Trophoblast cell (in vitro differentiated cells and primary cell): ENCODE measurements around the gene SMIM44.

Experiments
- DNase-seq, 2 donors: peaks; one replicate each; pipeline ENCODE4 v3.0.0-alpha.2; 2016
- H2AFZ ChIP-seq: 2 replicates; pipeline ENCODE4 v1.6.1; 2013; ENCODE audit warnings: low read length, moderate library complexity, mild to moderate bottlenecking; ENCODE audit not compliant: insufficient read depth, poor library complexity
- H2AK5ac ChIP-seq: 2 replicates; pipeline ENCODE4 v1.6.1; 2013; ENCODE audit warnings: mild to moderate bottlenecking, low read length
- H2BK120ac ChIP-seq: 2 replicates; pipeline ENCODE4 v1.6.1; 2013; ENCODE audit warnings: low read length, mild to moderate bottlenecking, moderate library complexity; ENCODE audit not compliant: insufficient read depth, poor library complexity
- H2BK12ac ChIP-seq: 2 replicates; pipeline ENCODE4 v1.6.1; 2013; ENCODE audit warnings: mild to moderate bottlenecking, low read length, moderate library complexity
- H2BK5ac ChIP-seq: 2 replicates; pipeline ENCODE4 v1.6.1; 2013; ENCODE audit warnings: low read length, low read depth, moderate library complexity, mild to moderate bottlenecking; ENCODE audit not compliant: poor library complexity
- H3K14ac ChIP-seq: 2 replicates; pipeline ENCODE4 v1.6.1; 2013; ENCODE audit warnings: mild to moderate bottlenecking, low read length
- H3K18ac ChIP-seq: 2 replicates; pipeline ENCODE4 v1.6.1; 2013; ENCODE audit warnings: mild to moderate bottlenecking, low read length
- H3K23ac ChIP-seq: 2 replicates; pipeline ENCODE4 v1.6.1; 2013; ENCODE audit warnings: low read length
- H3K27ac ChIP-seq: 2 replicates; pipeline ENCODE4 v1.5.1; 2013; ENCODE audit warnings: low read depth, mild to moderate bottlenecking, inconsistent platforms, low read length, moderate library complexity
- H3K27me3 ChIP-seq: 2 replicates; pipeline ENCODE4 v1.6.1; 2013; ENCODE audit warnings: inconsistent platforms, mild to moderate bottlenecking, low read length, moderate library complexity; ENCODE audit not compliant: insufficient read depth
- H3K36me3 ChIP-seq, 2 experiments: 1 replicate in 1 of 2; 2 replicates in 1 of 2; pipeline ENCODE4 v1.6.1; 2013; ENCODE audit warnings: low read length in 2 of 2, mild to moderate bottlenecking in 2 of 2, moderate library complexity in 1 of 2; ENCODE audit not compliant: insufficient read depth in 2 of 2, control insufficient read depth in 1 of 2
- H3K4ac ChIP-seq: 2 replicates; pipeline ENCODE4 v1.6.1; 2013; ENCODE audit warnings: low read depth, mild to moderate bottlenecking, low read length, moderate library complexity
- H3K4me1 ChIP-seq, 2 experiments: 1 replicate in 1 of 2; 2 replicates in 1 of 2; pipeline ENCODE4 v1.6.1; 2013; ENCODE audit warnings: low read length in 2 of 2, mild to moderate bottlenecking in 2 of 2, moderate library complexity in 1 of 2; ENCODE audit not compliant: insufficient read depth in 2 of 2, control insufficient read depth in 1 of 2
- H3K4me2 ChIP-seq: 2 replicates; pipeline ENCODE4 v1.6.1; 2013; ENCODE audit warnings: inconsistent platforms, mild to moderate bottlenecking, low read length, moderate library complexity
- H3K4me3 ChIP-seq: 2 replicates; pipeline ENCODE4 v1.5.1; 2013; ENCODE audit warnings: mild to moderate bottlenecking, low read depth, low read length, inconsistent platforms
- H3K79me1 ChIP-seq: one replicate; pipeline ENCODE4 v1.6.1; 2013; ENCODE audit warnings: low read length
- H3K79me2 ChIP-seq: 2 replicates; pipeline ENCODE4 v1.6.1; 2013; ENCODE audit warnings: low read length, mild to moderate bottlenecking; ENCODE audit not compliant: control insufficient read depth, insufficient read depth, poor library complexity
- H3K9ac ChIP-seq: 2 replicates; pipeline ENCODE4 v1.6.1; 2013; ENCODE audit warnings: mild to moderate bottlenecking, low read length
- H3K9me3 ChIP-seq: 2 replicates; pipeline ENCODE4 v1.6.1; 2013; ENCODE audit warnings: low read depth, mild to moderate bottlenecking, control low read depth, inconsistent platforms, low read length; ENCODE audit not compliant: insufficient read depth
- H4K12ac ChIP-seq: 2 replicates; pipeline ENCODE4 v1.6.1; 2013; ENCODE audit warnings: low read depth, mild to moderate bottlenecking, low read length, moderate library complexity
- H4K8ac ChIP-seq: 2 replicates; pipeline ENCODE4 v1.6.1; 2013; ENCODE audit warnings: low read depth, mild to moderate bottlenecking, low read length, moderate library complexity
- H4K91ac ChIP-seq: one replicate; pipeline ENCODE4 v1.6.1; 2013; ENCODE audit warnings: low read depth, mild to moderate bottlenecking, low read length, moderate library complexity
- WGBS: extraction: QIAGEN DNeasy Blood & Tissue Kit; methylation state at CpG from one replicate; pipeline ENCODE4 v1.1.7; 2013; ENCODE audit warnings: missing lambda C conversion rate; ENCODE audit not compliant: insufficient read length, insufficient coverage; ENCODE audit errors: extremely low coverage; 5-methylcytosine and 5-hydroxymethylcytosine counted together

Gene SMIM44

GRCh38 chr19:3457528-3458228 lies 25.6 kb downstream of the SMIM44 start:
- Histone ChIP-seq H3K27me3 (peaks cover 7% of the 10 kb centered on the region), H3K18ac (no peak overlapping the region), H4K8ac (no peak overlapping the region), H3K9ac (no peak overlapping the region), H2AK5ac (no peak overlapping the region), H3K27ac (no peak overlapping the region), H4K12ac (no peak overlapping the region), H3K4me3 (no peak overlapping the region), H4K91ac (no peak overlapping the region), H3K79me2 (no peaks in the 10 kb centered on the region), H3K4me2 (no peak overlapping the region), H3K9me3 (no peaks in the 10 kb centered on the region), H2BK5ac (no peak overlapping the region), H3K4ac (no peak overlapping the region), H3K23ac (no peak overlapping the region), H3K79me1 (no peaks in the 10 kb centered on the region), H3K14ac (no peak overlapping the region), H3K4me1 (peaks cover 2 to 9% of the 10 kb centered on the region in 2 experiments), H2AFZ (no peak overlapping the region), H2BK120ac (no peak overlapping the region), H2BK12ac (no peak overlapping the region), H3K36me3 (no peaks in the 10 kb centered on the region)
- no peak for DNase-seq
- no CpG with 5 or more reads among the region's 22 CpGs for whole genome bisulfite sequencing

GRCh38 chr19:3456925-3457527 lies 26.2 kb downstream of the SMIM44 start:
- H2BK120ac ChIP-seq = no peak overlapping the region
- H2AK5ac ChIP-seq = no peak overlapping the region
- no peak for DNase-seq
- no peak overlapping the region for H3K9ac ChIP-seq
- peaks cover 4% of the 10 kb centered on the region for H3K27me3 ChIP-seq
- no peak overlapping the region for H3K4me2 ChIP-seq
- no peak overlapping the region for H2BK5ac ChIP-seq
- H2AFZ ChIP-seq = no peak overlapping the region
- no peak overlapping the region for H3K4me3 ChIP-seq
- no peak overlapping the region for H3K23ac ChIP-seq
- H4K8ac ChIP-seq = no peak overlapping the region
- H3K14ac ChIP-seq = no peak overlapping the region
- H3K27ac ChIP-seq = no peak overlapping the region
- no peak overlapping the region for H4K12ac ChIP-seq
- H3K36me3 ChIP-seq = no peaks in the 10 kb centered on the region
- H2BK12ac ChIP-seq = no peak overlapping the region
- no peaks in the 10 kb centered on the region for H3K79me1 ChIP-seq
- H4K91ac ChIP-seq = no peak overlapping the region
- whole genome bisulfite sequencing = no CpG with 5 or more reads among the region's 18 CpGs
- H3K18ac ChIP-seq = no peak overlapping the region
- peaks cover 2 to 9% of the 10 kb centered on the region in 2 experiments for H3K4me1 ChIP-seq
- no peaks in the 10 kb centered on the region for H3K79me2 ChIP-seq
- H3K4ac ChIP-seq = no peak overlapping the region
- no peaks in the 10 kb centered on the region for H3K9me3 ChIP-seq

GRCh38 chr19:3455960-3456601 lies 27.2 kb downstream of the SMIM44 start:
- Histone ChIP-seq H2BK5ac (no peak overlapping the region), H4K8ac (no peak overlapping the region), H3K27me3 (peaks cover 4% of the 10 kb centered on the region), H3K27ac (no peak overlapping the region), H4K91ac (no peak overlapping the region), H4K12ac (no peak overlapping the region), H3K4ac (no peak overlapping the region), H3K79me2 (no peaks in the 10 kb centered on the region), H3K14ac (no peak overlapping the region), H2AFZ (no peak overlapping the region), H3K23ac (no peak overlapping the region), H2BK12ac (no peak overlapping the region), H3K79me1 (no peaks in the 10 kb centered on the region), H3K4me2 (no peak overlapping the region), H3K36me3 (no peaks in the 10 kb centered on the region), H3K9ac (no peak overlapping the region), H3K4me3 (no peak overlapping the region), H2BK120ac (no peak overlapping the region), H3K18ac (no peak overlapping the region), H2AK5ac (no peak overlapping the region), H3K9me3 (no peaks in the 10 kb centered on the region), H3K4me1 (peaks cover 2 to 12% of the 10 kb centered on the region in 2 experiments)
- no peak for DNase-seq
- whole genome bisulfite sequencing = no CpG with 5 or more reads among the region's 37 CpGs

- Histone ChIP-seq H3K14ac (no peak overlapping the region), H3K18ac (no peak overlapping the region), H3K4me3 (no peak overlapping the region), H2AFZ (no peak overlapping the region), H2AK5ac (no peak overlapping the region), H3K79me2 (no peaks in the 10 kb centered on the region), H2BK12ac (no peak overlapping the region), H3K79me1 (no peaks in the 10 kb centered on the region), H3K27ac (no peak overlapping the region), H4K91ac (no peak overlapping the region), H3K27me3 (peaks cover 4% of the 10 kb centered on the region), H3K4me2 (no peak overlapping the region), H3K4me1 (peaks cover 2 to 12% of the 10 kb centered on the region in 2 experiments), H3K9me3 (no peaks in the 10 kb centered on the region), H2BK5ac (no peak overlapping the region), H3K4ac (no peak overlapping the region), H3K36me3 (no peaks in the 10 kb centered on the region), H4K8ac (no peak overlapping the region), H2BK120ac (no peak overlapping the region), H3K9ac (no peak overlapping the region), H4K12ac (no peak overlapping the region), H3K23ac (no peak overlapping the region)
- DNase-seq = no peak
- WGBS = no CpG with 5 or more reads among the region's 7 CpGs
Measured at GRCh38 chr19:3455393-3455955, 27.8 kb downstream of the SMIM44 start.
